ENCODE results near the gene EPS8. TPM values are rescaled to one million over a fixed set of nuclear protein-coding genes. Genes with fewer than 3 reads are reported as not detected.

Gene EPS8
- total and polyA plus RNA-seq, 7 donors = 47.7 to 132 (median 108) TPM

GRCh38 chr12:15710860-15711510 lies 78.2 kb downstream of the EPS8 start:
- Histone ChIP-seq H3K4me1 (peaks cover 0 to 25% (median 20%) of the 10 kb centered on the region in 4 donors), H3K4me3 (no peak overlapping the region)
- intact Hi-C loops (cut with DNase I) = no loop called here

GRCh38 chr12:15709551-15709950 lies 79.6 kb downstream of the EPS8 start:
- Histone ChIP-seq H3K27ac (no peak overlapping the region), H3K4me1 (peaks cover 0 to 23% (median 19%) of the 10 kb centered on the region in 4 donors), H3K9me3 (no peaks in the 10 kb centered on the region), H3K4me3 (no peak overlapping the region), H3K36me3 (no peaks in the 10 kb centered on the region), H3K27me3 (no peaks in the 10 kb centered on the region)
- 90 to 92% methylated on average over 6 of the region's 6 CpGs for WGBS, 2 donors
- TF ChIP-seq POLR2A (IDR thresholded peaks at IDR 0.05) (no peak), EP300 (IDR thresholded peaks at IDR 0.05) (no peak), POLR2AphosphoS5 (IDR thresholded peaks at IDR 0.05) (no peak), CTCF (IDR thresholded peaks at IDR 0.05) (no peak)
- DNase-seq = no peak
- intact Hi-C loops (cut with DNase I) = no loop called here

More at GRCh38 chr12:15710860-15711510, 78.2 kb downstream of the EPS8 start:
- no peak for DNase-seq
- Histone ChIP-seq H3K27ac (no peak overlapping the region), H3K9me3 (no peaks in the 10 kb centered on the region), H3K36me3 (no peaks in the 10 kb centered on the region), H3K27me3 (no peaks in the 10 kb centered on the region)
- WGBS, 2 donors = 34 to 73% methylated on average over 4 of the region's 4 CpGs
- TF ChIP-seq EP300 (IDR thresholded peaks at IDR 0.05) = no peak
- TF ChIP-seq POLR2A (IDR thresholded peaks at IDR 0.05) = no peak
- no peak for TF ChIP-seq CTCF (IDR thresholded peaks at IDR 0.05)
- TF ChIP-seq POLR2AphosphoS5 (IDR thresholded peaks at IDR 0.05) = no peak

GRCh38 chr12:15708396-15709076 lies 80.7 kb downstream of the EPS8 start:
- intact Hi-C loops (cut with DNase I) = no loop called here
- no peaks in the 10 kb centered on the region for H3K36me3 ChIP-seq
- no peak for DNase-seq
- 89 to 90% methylated on average over 2 of the region's 2 CpGs for WGBS, 2 donors
- no peaks in the 10 kb centered on the region for H3K9me3 ChIP-seq
- TF ChIP-seq CTCF (IDR thresholded peaks at IDR 0.05) = no peak
- no peak for TF ChIP-seq POLR2A (IDR thresholded peaks at IDR 0.05)
- no peak for TF ChIP-seq EP300 (IDR thresholded peaks at IDR 0.05)
- TF ChIP-seq POLR2AphosphoS5 (IDR thresholded peaks at IDR 0.05) = no peak
- H3K27me3 ChIP-seq = no peaks in the 10 kb centered on the region
- peaks cover 0 to 19% (median 17%) of the 10 kb centered on the region in 4 donors for H3K4me1 ChIP-seq
- no peak overlapping the region for H3K4me3 ChIP-seq
- H3K27ac ChIP-seq = no peak overlapping the region

DNA sequence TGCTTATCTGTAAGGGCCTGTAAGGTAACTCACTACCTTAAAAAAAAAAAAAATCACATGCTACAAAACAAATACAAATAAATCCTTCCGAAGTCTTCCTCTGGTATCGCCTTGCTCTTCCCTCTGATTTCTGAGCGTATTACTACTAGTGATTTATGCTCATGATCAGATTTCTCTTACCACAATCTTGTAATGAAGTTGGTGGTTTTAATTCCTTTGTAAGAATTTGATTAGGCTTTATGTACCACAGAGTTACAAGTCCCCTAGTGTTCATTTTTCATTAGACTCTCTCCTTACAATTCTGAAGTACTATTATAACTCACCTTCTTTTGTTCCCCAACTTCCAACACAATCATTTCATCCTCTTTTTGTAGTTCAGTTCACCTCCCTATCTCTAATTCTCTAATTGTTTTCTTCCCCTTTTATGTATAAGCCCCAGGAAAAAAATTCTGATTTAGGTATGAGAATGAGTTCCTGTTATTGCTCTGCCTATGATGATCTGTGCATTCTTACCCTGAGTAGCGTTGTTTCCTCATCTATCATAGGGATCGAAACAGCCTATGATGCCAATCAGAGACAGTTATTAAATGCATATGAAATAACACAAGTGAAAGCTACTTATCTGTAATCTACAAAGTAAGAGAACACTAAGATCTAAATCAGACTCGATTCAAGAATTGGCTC lies 81.5 kb downstream of the EPS8 start:
- 78 to 85% methylated on average over 6 of the region's 6 CpGs for WGBS, 2 donors
- no peaks in the 10 kb centered on the region for H3K27me3 ChIP-seq
- no peak overlapping the region for H3K4me3 ChIP-seq
- no peak for DNase-seq
- H3K36me3 ChIP-seq = no peaks in the 10 kb centered on the region
- H3K9me3 ChIP-seq = no peaks in the 10 kb centered on the region
- TF ChIP-seq CTCF (IDR thresholded peaks at IDR 0.05) (no peak), POLR2AphosphoS5 (IDR thresholded peaks at IDR 0.05) (no peak)
- H3K27ac ChIP-seq = no peak overlapping the region
- peaks cover 0 to 26% (median 12%) of the 10 kb centered on the region in 4 donors for H3K4me1 ChIP-seq
- intact Hi-C loops (cut with DNase I) = no loop called here

All from sigmoid colon (tissue), 7 donors.